NCI-H146 treated with DMSO at 0.1 percent for 48 hours (cell line): ENCODE measurements around the gene FFAR4.
"Not testable (repeated sequence)": the region's sequence is repeated elsewhere in the genome, so short reads cannot be mapped to it uniquely, and the experiment has no call there.

Source experiments
- DNase-seq: peaks from one replicate; lab custom pipeline; 2025; ENCODE audit not compliant: unreplicated experiment; lab: John Stamatoyannopoulos, UW

FFAR4 gene

DNA sequence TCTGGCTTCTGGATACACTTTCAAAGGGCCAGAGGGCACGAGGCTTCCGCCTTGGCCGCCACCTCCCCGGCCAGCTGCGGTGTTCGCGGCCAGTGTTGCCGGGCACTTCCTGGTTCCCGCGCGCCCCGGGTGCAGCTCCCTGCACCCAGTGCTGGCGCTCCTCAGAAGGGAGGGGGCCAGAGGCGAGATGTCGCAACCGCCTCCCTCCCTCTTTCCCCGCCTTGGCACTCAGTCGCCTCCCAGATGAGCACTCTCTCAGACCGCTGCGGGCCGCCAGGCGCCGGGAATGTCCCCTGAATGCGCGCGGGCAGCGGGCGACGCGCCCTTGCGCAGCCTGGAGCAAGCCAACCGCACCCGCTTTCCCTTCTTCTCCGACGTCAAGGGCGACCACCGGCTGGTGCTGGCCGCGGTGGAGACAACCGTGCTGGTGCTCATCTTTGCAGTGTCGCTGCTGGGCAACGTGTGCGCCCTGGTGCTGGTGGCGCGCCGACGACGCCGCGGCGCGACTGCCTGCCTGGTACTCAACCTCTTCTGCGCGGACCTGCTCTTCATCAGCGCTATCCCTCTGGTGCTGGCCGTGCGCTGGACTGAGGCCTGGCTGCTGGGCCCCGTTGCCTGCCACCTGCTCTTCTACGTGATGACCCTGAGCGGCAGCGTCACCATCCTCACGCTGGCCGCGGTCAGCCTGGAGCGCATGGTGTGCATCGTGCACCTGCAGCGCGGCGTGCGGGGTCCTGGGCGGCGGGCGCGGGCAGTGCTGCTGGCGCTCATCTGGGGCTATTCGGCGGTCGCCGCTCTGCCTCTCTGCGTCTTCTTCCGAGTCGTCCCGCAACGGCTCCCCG is at the start of gene FFAR4:
Gene FFAR4, plus strand, starts transcription at position 231 of the 842 bp plus-strand sequence. Its CDS starts 56 bp downstream, at position 287.
- peak; percentile 61 for DNase-seq

DNA sequence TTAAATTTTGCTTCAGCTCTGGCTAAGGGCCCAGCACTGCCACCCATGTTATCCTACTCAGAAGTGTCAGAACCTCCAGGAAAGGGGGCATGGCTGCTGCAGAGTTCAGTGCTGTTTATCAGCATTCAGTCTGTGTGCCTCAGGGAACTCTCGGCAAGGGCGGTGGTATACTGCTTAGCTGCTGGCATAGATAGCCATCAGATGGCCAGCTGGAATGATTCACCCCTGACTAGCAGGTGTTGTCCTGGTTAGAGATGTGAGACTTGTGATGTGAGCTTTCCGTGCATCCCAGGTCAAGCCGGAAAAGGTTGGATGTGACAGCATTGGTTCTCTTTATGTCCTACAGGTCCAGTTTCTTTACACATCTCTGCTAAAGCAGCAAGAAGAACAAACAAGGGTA is 47.9 kb upstream of the FFAR4 start:
- no peak for DNase-seq

DNA sequence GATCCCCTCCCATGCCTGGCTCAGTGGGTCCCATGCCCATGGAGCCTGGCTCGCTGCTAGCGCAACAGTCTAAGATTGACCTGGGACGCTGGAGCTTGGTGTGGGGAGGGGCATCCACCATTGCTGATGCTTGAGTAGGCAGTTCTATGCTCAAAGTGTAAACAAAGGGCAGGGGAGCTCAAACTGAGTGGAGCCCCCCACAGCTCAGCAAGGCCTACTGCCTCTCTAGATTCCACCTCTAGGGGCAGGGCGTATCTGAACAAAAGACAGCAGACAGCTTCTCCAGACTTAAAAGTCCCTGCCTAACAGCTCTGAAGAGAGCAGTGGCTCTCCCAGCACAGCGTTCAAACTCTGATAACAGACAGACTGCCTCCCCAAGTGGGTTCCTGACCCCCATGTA is 31.2 kb upstream of the FFAR4 start:
- no peak for DNase-seq

DNA sequence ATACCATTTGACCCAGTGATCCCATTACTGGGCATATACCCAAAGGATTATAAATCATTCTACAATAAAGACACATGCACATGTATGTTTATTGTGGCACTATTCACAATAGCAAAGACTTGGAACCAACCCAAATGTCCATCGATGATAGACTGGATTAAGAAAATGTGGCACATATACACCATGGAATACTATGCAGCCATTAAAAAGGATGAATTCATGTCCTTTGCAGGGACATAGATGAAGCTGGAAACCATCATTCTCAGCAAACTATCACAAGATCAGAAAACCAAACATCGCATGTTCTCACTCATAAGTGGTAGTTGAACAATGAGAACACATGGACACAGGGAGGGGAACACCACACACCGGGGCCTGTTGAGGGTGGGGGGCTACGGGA is 25.6 kb upstream of the FFAR4 start:
- DNase-seq = not testable (repeated sequence)

DNA sequence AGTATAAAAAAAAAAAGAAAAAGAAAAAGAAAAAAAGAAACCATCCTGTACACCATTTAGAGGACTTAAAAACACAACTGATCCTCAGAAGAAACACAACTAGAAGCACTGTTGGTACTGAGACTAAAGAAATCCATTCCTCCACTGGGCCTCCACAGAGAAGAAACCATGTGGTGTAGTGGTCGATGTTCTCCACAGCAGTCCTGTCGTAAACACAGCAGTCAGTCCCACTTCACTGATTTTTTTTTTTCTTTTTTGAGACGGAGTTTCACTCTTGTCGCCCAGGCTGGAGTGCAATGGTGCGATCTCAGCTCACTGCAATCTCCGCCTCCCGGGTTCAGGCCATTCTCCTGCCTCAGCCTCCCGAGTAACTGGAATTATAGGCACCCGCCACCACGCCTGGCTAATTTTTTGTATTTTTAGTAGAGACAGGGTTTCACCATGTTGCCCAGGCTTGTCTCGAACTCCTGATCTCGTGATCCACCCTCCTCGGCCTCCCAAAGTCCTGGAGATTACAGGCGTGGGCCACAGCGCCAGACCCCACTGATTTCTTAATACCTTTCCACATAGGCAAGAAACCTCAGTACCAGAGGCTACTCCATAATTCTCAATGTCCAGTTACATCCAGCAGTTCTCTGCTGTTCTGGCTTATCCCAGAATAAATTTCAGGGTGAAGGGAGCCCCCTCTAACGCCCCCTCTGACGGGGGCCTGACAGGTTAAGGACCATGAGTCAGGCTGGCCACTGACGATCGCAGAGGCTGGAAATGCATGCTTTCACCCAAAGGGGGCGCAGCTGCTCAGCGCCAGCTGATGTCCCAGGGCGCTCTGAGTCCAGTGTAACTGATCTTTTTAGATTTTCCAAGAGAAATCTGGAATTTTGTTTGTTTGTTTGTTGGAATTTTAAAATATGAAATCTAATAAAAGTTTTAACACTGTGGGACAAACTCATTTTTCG is 24.8 kb upstream of the FFAR4 start:
- no peak for DNase-seq

DNA sequence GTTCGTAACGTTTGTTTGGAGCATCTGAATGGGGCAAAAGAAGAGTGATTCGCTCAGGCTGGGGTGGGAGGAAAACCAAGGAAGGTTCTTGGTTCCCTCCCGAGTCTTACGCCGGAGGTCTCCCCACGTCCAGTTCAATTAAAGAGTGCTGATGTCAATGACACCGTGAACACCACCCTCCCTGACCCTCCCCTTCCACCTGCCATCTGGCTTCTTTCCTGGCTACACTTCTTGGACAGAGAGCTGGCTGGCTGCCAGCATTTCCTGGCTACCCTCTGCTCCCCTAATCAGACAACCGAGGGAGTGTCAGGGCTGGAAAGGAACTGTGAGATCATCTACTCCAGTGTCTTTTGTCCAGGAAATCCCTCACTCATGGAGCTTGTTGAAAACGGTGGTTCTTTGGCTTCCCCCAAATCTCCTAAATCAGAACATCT is 24.1 kb upstream of the FFAR4 start:
- peak; percentile 53 for DNase-seq

DNA sequence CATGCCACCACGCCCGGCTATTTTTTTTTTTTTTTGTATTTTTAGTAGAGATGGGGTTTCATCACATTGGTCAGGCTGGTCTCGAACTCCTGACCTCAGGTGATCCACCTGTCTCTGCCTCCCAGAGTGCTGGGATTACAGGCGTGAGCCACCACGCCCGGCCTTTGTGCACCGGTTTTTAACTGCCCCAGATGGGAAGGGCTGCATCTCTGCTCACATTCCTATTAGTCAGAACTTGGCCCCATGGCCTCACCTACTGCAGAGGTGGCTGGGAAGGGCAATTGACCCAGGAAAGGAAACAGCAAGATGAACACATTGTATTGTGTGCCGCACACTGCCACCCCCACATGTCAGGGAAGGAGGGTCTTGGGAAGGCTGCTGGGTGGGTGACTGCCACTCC is 19.5 kb upstream of the FFAR4 start:
- DNase-seq = not testable (repeated sequence)

DNA sequence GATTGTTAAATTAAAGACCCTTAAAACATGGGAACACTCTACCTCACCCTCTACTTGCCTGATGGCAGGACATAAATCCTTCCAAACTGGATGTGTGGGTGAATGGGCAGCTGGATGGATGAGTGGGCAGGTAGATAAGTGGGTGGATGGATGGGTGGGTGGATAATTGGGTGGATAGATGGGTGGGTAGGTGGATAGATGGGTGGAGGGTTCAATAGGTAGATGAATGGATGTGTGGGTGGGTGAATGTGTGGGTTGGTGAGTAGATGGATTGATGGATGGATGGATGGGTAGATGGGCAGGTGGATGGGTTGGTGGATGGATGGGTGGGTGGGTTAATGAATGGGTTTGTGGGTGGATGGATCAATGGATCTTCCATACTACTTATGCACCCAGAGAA is 18.9 kb upstream of the FFAR4 start:
- DNase-seq = no peak

DNA sequence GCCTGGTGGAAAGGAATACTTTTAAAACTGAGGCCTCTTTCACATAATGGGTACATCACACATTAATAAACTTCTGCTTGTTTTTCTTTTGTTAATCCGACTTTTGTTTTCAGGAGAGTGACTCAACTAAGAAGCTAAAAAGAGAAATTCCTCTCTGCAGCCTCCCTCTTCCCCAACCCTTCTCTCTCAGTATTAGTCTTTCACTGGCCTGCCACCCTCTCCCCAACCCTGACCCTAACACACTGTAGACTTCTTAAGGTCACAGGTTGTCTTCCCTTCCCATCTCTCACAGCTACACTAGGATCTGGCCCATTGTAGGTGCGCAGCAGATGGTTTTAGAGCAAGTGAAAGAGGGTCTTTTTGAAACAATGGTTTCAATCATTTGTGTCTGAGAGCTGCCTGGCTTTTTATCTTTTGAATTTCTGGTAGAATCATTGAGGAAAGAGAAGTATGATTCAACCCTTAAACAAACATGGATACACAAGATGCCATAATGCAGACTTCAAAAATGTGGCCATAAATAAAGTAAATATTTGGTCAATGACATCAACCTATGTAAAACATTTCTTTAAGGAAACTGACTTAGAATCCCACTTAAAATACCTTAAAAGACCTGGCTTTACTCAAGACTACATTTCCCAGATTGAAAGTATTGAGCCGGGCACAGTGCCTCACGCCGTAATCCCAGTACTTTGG is 17.9 kb upstream of the FFAR4 start:
- DNase-seq = no peak

DNA sequence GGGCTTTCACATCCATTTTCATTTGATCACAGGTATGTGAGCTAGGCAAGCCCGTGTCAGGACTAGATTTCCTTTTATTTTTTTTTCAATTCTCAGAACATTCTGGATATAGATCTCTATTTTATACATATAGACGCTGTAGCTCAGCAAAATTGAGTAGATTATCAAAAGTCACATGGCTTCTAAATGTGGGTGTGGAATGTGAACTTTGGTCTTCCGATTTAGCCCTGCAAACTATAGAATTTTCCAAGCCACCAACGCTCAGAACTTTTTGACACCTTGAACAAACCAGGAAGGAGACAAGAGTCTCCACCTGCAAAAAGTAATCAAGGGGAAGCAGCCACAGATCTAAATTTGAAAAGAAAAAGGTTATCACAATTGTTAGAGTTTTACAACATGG is 15.9 kb upstream of the FFAR4 start:
- DNase-seq = no peak

DNA sequence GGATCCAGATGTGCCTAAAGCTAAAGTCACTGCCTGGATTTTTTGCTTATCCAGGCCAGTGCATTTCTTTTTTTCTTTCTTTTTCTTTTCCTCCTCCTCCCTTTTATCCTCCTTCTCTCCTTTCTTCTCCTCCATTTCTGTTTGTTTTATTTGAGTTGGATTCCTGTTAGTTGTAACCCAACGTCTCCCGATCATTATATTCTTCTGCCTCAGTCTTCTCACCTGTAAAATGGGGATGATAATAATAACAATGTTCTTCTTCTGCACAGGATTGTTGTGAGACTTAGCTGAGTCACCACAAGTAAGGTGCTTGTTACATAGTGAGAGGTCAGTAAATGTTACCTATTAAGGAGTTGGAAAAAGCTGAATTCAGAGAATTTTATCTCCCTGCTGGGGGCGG is 13.7 kb upstream of the FFAR4 start:
- no peak for DNase-seq

DNA sequence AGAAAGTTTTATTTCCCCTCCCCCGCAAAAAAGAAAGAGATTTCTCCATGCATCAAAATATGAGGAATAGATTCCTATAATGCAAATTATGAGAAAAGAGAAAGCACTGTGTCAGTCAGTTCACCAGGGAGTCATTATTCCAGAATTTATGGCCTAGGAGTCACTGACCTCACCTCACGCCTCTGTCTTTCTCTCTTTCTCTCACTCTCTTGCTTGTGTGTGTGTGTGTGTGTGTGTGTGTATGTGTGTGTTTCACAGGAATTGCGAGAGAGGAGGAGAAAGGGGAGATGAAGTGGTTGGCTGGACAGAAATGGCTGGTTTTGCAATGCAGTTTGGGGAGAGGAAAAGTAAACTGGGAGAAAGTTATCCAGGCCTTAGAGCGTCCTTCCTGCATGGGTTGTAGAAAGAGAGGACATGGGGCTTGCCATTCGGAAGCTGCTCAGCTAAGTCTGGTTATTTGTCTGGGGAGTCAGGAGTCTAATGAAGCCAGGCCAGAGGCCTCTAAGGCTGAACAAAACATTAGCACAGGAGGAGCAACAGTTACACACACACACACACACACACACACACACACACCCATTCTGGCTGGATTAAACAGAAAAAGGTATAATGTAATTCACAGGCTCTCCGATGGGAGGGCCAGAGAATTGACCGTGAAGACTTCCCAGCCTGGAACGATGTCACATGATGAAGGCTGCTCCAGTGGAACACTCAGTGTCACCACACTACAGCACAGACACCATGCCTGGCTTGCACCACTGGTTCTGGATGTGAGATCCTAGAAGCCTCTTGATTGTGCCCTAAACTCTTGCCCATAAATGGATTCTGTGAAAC is 12.8 kb upstream of the FFAR4 start:
- no peak for DNase-seq

DNA sequence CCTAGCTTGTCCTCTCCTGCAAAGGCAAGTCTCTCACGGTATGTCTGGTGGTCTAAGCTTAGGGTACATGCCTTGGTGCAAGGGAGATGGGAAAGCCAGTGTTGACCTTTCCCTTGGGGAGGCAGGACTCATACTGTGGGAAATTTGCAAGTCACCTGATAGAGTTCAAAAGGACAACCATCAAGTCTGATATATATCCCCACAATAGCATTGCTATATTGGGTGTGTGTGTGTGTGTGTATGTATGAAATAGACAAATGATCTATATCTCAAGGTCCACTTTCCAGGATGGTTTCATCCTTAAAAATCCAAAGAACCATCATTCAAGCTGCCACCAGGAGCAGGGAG is 12.2 kb upstream of the FFAR4 start:
- no peak for DNase-seq

DNA sequence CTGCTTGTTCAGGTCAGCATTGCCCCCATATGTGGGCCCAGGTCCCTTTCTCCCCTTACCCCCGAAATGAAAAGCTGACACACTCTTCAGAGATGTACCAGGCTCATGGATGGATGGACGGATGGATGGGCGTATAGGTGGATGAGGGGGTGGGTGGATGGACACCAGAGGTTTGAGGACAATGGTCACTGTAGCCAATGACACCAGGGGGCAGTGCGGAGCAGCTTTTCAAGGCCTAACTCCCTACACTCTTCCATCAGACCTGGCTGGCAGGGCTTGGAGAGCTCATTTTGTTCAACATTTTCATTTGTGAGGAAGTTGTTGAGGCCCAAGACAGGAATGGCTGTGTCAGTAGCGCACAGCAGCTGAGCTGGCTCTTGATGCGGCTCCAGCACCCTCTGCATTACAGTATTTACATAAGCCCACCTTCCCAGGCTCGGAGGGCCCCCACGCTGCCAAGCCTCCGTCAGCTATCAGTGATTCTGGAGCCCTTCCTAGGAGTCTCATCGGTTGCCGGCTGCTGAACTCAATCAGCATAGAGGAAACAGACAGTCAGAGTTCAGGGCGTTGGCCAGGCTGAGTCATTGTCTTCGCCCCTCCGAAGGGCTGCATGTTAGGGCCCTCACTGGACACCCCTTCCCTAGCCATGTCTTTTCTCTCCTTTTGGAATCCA is 11.6 kb upstream of the FFAR4 start:
- DNase-seq = peak; percentile 60

DNA sequence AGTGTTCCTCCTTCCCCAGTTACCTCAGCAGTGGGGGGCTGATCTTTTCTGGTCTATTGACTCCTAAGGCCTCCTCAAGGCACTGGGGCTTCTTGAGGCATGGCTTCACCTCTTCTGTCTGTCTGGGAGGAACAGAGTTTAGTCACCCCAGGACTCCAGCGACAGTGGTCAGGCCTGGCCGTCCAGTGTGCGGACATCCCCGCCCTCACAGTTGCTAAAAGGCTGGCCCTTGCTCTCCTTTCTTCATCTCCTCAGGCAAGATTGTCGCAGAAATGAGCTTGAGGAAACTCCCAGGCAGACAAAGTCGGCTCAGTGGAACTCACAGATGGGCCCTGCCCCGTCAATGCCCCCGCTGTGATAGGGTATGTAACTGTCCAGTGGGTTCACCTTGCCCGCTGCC is 7.0 kb upstream of the FFAR4 start:
- no peak for DNase-seq

DNA sequence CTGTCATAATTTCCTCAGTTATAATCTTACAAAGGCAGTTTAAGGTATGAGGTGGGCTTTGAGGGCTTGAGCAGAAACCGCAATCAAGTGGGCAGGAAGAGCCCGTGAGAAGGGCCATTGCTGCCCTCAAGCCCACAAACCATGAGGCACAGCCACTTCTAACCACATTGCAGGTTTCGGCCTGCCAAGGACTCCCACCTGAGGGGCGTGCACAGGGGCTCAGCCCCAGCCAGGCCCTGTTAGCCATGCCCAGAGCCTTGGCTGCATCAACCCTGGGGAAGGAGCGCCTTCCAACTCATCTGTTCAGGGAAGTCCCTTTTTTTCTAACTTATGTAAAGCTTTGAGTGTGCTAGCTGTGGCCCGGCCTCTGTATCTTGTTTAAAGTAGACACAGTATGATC is 5.9 kb upstream of the FFAR4 start:
- no peak for DNase-seq

DNA sequence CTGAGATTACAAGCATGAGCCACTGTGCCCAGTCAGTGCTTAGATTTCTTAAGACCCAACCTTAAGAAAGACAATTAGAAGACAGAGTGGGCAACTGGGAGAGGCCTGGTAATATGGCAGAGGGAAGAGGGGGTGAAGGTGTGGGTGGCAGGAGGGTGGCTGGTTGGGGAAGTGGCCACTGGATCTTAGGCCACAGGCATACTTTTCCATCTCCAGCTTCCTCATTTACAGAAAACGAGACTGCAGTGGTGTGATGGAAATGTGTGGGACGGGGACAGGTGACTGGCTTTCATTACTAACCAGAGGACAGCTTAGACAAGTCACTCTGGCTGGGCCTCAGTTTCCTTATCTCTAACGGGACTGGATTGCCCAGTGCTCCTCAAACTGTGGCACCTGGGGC is 1.0 kb upstream of the FFAR4 start:
- no peak for DNase-seq

DNA sequence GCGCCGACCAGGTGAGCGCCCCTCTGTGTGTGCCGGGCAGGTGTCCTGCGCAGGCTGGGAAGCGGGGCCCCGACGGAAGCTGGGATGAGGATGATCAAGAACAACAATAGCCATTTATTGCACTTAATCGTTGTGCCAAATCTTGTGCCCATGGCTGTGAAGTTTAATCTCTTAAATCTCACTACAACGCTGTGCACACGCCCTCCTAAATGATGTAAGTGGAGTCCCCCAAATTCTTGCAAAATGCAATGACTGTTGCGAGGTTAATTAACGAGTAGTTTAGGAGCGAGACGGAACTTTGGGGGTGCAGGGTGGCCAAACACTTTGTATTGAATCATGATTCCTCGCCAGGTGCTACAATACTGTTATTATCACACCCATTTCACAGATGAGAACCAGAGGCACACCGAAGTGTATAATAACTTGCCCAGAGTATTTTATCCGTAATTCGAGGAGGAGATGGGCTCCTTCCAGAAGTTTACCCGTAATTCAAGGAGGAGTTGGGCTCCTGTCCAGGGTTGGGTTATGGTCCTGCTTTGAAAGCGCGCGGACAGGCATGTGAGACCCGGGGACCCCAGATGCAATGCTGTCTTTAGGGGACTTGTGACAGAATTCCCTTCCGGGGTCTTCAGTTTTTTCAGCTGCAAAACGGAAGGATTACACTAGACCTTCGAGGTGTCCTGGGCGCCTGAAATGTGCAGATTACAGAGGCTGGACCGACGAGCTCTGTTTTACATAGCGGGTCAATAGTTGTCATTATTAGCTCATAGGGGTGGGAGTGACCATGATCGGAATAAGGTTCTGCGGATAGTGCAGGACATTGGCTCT is 1.0 kb downstream of the FFAR4 start:
- DNase-seq = no peak

DNA sequence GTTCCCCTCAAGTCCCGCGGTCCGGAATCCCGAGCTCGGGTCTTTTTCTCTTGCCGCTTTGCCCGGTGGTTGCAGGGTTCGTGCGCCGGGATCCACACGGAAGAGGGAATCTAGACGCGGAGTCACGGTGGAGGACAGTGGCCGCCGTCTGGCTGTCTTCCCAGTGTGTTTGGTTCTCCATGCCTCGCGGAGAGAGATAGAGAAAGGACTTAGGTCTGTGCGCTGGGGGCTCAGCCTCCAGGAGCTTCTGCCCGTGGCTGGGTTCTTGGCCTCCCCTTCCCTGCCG is 1.6 kb downstream of the FFAR4 start:
- DNase-seq = no peak
